Measurements from ENCODE around the gene PDGFB.

- TF ChIP-seq, protein P1, sequence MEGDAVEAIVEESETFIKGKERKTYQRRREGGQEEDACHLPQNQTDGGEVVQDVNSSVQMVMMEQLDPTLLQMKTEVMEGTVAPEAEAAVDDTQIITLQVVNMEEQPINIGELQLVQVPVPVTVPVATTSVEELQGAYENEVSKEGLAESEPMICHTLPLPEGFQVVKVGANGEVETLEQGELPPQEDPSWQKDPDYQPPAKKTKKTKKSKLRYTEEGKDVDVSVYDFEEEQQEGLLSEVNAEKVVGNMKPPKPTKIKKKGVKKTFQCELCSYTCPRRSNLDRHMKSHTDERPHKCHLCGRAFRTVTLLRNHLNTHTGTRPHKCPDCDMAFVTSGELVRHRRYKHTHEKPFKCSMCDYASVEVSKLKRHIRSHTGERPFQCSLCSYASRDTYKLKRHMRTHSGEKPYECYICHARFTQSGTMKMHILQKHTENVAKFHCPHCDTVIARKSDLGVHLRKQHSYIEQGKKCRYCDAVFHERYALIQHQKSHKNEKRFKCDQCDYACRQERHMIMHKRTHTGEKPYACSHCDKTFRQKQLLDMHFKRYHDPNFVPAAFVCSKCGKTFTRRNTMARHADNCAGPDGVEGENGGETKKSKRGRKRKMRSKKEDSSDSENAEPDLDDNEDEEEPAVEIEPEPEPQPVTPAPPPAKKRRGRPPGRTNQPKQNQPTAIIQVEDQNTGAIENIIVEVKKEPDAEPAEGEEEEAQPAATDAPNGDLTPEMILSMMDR (IDR thresholded peaks at IDR 0.05), result no peak
- no peak for TF ChIP-seq POLR2A (IDR thresholded peaks at IDR 0.05)
Measured at GRCh38 chr22:39243439-39244135, 1.2 kb downstream of the PDGFB start.

Data from sigmoid colon (tissue), 3 donors.